ENCODE measurements around the gene CSGALNACT2.

DNA sequence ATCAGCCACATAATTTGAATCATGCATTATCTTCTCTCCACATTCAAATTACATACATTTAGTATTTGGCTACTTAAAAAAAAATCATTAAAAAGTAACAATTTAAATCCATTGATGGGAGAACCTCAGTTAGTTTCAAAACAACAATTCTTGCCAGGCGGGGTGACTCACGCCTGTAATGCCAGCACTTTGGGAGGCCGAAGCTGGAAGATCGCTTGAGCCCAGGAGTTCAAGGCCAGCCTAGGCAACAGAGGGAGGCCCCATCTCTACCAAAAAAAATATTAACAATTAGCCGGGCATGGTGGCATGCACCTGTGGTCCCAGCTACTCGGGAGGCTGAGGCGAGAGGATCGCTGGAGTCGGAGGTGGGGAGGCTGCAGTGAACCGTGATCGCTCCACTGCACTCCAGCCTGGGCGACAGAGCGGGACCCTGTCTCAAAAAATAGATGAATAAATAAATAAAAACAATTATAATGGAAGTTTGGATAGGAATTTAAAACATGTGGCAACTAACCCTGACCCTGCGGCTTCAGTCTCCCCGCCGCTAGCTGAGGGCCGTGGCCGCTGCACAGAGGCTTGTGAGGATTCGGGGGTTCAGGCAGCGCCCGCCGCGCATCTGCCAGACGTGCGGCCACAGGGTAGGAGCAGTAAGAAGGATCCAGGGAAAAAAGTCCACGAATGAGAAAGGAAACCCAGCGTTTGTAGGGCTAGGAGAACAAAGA, 1.1 kb upstream of the CSGALNACT2 start:
- TF ChIP-seq, protein P1, sequence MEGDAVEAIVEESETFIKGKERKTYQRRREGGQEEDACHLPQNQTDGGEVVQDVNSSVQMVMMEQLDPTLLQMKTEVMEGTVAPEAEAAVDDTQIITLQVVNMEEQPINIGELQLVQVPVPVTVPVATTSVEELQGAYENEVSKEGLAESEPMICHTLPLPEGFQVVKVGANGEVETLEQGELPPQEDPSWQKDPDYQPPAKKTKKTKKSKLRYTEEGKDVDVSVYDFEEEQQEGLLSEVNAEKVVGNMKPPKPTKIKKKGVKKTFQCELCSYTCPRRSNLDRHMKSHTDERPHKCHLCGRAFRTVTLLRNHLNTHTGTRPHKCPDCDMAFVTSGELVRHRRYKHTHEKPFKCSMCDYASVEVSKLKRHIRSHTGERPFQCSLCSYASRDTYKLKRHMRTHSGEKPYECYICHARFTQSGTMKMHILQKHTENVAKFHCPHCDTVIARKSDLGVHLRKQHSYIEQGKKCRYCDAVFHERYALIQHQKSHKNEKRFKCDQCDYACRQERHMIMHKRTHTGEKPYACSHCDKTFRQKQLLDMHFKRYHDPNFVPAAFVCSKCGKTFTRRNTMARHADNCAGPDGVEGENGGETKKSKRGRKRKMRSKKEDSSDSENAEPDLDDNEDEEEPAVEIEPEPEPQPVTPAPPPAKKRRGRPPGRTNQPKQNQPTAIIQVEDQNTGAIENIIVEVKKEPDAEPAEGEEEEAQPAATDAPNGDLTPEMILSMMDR (IDR thresholded peaks at IDR 0.05; ENCODE audit: insufficient read depth, low read length, poor library complexity, severe bottlenecking) = no peak
- no peak for TF ChIP-seq EZH2phosphoT487 (conservative IDR thresholded peaks at IDR 0.05; ENCODE audit: low read length)

All from SU-DHL-6 (cell line).